Mucosa of rectum (tissue), 2 donors: Measurements from ENCODE around the gene VGLL4.

Experiments
- H3K27ac ChIP-seq, 2 donors: one replicate each; pipeline ENCODE4 v1.7.0; 2013; ENCODE audit warnings: inconsistent platforms in 2 of 2, low read depth in 2 of 2, low read length in 2 of 2
- H3K27me3 ChIP-seq, 2 donors: one replicate each; pipeline ENCODE4 v1.7.0; 2013; ENCODE audit warnings: low read length in 2 of 2; ENCODE audit not compliant: control insufficient read depth in 2 of 2, insufficient read depth in 2 of 2
- H3K36me3 ChIP-seq, 2 donors: one replicate each; pipeline ENCODE4 v1.7.0; 2013; ENCODE audit warnings: low read length in 2 of 2; ENCODE audit not compliant: control insufficient read depth in 2 of 2, insufficient read depth in 2 of 2
- H3K4me1 ChIP-seq, 2 donors: one replicate each; pipeline ENCODE4 v1.7.0; 2013; ENCODE audit warnings: low read length in 2 of 2, mild to moderate bottlenecking in 1 of 2; ENCODE audit not compliant: control insufficient read depth in 2 of 2, insufficient read depth in 2 of 2
- H3K4me3 ChIP-seq, 2 donors: one replicate each; pipeline ENCODE4 v1.7.0; 2013; ENCODE audit warnings: low read length in 2 of 2
- H3K9ac ChIP-seq, 2 donors: one replicate each; pipeline ENCODE4 v1.7.0; 2013; ENCODE audit warnings: low read length in 2 of 2, low read depth in 1 of 2, mild to moderate bottlenecking in 1 of 2
- H3K9me3 ChIP-seq, 2 donors: one replicate each; pipeline ENCODE4 v1.7.0; 2013; ENCODE audit warnings: low read length in 2 of 2; ENCODE audit not compliant: control insufficient read depth in 2 of 2
- donor health status: healthy.
- donor health status: Normal muscosa, but diverticular disease.

Gene VGLL4

DNA sequence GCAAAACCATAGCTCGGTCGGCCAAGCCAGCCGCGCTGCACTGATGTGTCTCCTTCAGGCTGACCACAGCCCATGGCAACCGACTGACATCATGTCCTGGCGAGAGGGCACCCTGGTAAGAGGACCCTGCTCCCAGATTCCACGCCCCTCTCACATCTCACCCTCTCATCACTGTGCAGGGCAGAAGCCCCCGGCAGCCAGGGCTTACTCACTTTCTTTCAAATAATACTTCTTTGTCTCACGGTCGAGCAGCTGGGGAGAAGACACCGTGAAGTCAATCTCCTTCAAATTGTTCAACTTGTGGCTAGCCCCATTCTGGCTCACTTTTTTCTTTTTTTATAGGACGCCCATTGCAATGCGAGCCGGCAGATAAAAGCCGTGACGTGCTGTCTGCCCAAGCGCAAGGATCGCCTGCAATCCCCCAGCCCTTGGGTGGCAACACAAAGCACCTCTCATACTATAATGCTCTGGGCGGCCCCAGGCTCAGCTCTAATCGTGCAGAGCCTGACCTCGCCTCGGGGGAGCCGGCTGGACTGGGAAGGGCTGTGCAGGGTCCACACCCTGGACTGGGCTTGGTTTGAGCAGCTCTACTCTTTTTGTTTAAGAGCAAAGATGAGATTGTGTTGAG lies 33.6 kb downstream of the VGLL4 start:
- Histone ChIP-seq H3K36me3 (peaks cover 3 to 5% of the 10 kb centered on the region in 2 donors), H3K9ac (no peak overlapping the region), H3K4me1 (peaks cover 7 to 13% of the 10 kb centered on the region in 2 donors), H3K27me3 (no peaks in the 10 kb centered on the region), H3K27ac (peak overlapping the region in 1 of 2 donors; percentile 11), H3K4me3 (no peak overlapping the region), H3K9me3 (no peaks in the 10 kb centered on the region)

DNA sequence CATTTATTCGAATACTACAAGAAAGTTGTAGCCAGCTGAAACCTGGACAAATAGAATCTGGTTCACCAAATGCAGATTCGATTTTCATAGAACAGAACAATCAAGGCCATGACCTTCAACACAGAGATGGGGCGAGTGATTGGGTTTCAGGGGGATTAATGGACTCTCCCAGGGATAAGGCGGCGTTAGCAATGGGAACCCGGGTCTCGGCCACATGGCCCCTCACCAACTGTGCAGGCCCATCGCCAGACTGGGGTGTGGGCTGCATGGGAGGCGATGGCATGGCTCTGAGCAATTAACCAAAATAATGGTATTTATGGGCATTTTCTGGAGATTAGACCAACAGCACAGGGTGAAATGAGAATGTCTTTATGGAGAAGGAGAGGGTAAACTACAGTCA lies 34.2 kb downstream of the VGLL4 start:
- no peaks in the 10 kb centered on the region for H3K27me3 ChIP-seq
- H3K36me3 ChIP-seq: peaks cover 3 to 5% of the 10 kb centered on the region in 2 donors
- no peak overlapping the region for H3K9ac ChIP-seq
- H3K4me1 ChIP-seq: peaks cover 7 to 13% of the 10 kb centered on the region in 2 donors
- no peaks in the 10 kb centered on the region for H3K9me3 ChIP-seq
- no peak overlapping the region for H3K4me3 ChIP-seq
- no peak overlapping the region for H3K27ac ChIP-seq

DNA sequence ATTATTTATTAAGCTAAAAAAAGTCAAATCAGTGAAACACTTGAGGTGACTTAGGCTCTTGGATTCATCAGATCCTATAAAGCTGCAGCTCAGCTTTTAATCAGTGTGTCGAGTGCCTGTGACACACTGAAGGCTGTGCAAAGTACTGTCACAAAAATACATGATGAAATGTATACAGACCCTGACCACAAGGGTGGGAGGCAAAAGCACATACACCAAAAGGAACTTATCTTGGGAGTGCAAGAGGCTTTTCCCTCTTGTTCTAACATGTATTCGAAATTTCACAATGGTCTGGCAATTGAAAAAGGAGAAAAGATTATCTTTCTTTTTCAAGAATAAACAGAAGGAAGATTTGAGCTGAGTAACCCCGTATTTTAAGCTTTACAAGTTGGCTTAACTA lies 35.9 kb downstream of the VGLL4 start:
- no peaks in the 10 kb centered on the region for H3K9me3 ChIP-seq
- H3K27ac ChIP-seq: no peak overlapping the region
- H3K9ac ChIP-seq: no peak overlapping the region
- H3K4me1 ChIP-seq: peaks cover 7 to 15% of the 10 kb centered on the region in 2 donors
- H3K27me3 ChIP-seq: no peaks in the 10 kb centered on the region
- H3K4me3 ChIP-seq: no peak overlapping the region
- H3K36me3 ChIP-seq: peaks cover 3 to 5% of the 10 kb centered on the region in 2 donors

DNA sequence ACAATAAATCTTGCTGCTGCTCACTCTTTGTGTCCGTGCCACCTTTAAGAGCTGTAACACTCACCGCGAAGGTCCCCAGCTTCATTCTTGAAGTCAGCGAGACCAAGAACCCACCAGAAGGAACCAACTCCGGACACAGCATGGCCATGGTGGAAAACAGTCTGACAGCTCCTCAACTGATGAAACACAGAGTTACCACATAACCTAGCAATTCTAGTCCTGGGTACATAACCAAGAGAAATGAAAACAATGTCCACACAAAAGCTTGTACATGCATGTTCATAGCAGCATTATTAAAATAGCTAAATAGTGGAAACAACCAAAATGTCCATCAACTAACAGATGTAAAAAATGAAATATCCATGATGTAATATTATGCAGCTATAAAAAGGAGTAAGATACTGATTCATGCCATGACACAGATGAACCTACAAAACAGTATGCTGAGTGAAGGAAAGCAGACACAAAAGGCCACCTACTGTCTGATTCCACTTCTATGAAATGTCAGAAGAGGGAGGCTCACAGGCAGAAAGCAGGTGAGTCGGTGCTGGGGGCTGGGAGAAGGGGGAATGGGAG lies 36.8 kb downstream of the VGLL4 start:
- H3K9ac ChIP-seq: no peak overlapping the region
- H3K36me3 ChIP-seq: peaks cover 3 to 5% of the 10 kb centered on the region in 2 donors
- peaks cover 7 to 15% of the 10 kb centered on the region in 2 donors for H3K4me1 ChIP-seq
- H3K27me3 ChIP-seq: no peaks in the 10 kb centered on the region
- no peak overlapping the region for H3K4me3 ChIP-seq
- no peak overlapping the region for H3K27ac ChIP-seq
- H3K9me3 ChIP-seq: no peaks in the 10 kb centered on the region

DNA sequence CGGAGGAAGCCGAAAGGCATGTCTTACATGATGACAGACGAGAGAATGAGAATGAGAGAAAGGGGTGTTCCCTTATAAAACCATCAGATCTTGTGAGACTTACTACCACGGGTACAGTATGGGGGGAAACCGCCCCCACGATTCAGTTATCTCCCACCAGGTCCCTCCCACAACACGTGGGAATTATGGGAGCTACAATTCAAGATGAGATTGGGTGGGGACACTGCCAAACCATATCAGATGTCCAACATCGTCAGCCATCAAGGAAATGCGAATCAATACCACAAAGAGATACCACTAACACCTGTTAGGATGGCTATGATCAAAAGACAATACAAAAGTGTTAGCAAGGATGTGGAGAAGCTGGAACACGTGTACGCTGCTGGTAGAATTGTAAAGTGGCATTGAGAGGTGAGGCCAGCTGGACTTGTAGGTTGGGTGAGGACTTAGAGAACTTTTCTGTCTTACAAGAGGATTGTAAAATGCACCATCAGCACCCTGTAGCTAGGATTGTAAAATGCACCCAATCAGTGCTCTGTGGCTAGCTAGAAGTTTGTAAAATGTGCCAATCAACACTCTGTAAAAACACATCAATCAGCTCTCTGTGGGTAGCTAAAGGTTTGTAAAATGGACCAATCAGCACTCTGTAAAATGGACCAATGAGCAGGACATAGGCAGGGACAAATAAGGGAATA lies 37.5 kb downstream of the VGLL4 start:
- Histone ChIP-seq H3K9me3 (no peaks in the 10 kb centered on the region), H3K4me1 (peaks cover 7 to 15% of the 10 kb centered on the region in 2 donors), H3K4me3 (no peak overlapping the region), H3K27ac (no peak overlapping the region), H3K27me3 (no peaks in the 10 kb centered on the region), H3K9ac (no peak overlapping the region), H3K36me3 (peaks cover 8 to 10% of the 10 kb centered on the region in 2 donors)

DNA sequence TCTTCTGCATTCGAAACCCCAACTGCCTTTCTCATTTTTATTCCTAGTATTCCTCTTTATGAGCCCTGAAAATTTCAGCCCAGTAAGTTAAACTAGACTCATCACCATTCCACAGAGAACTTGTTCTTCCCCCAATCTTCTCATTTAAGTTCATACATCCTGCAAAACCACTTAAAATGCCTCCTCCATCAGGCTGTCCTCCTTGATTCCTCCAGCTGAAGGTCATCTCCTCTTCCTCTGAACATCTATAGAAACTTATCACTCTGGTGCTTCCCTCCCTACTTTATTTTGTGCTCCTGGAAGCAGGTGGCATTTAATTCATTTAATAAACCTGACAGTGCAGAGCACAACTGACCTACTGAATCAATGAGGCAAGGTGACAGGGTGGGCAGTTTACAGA lies 38.3 kb downstream of the VGLL4 start:
- peaks cover 10 to 11% of the 10 kb centered on the region in 2 donors for H3K4me1 ChIP-seq
- H3K27ac ChIP-seq: no peak overlapping the region
- H3K9ac ChIP-seq: no peak overlapping the region
- no peak overlapping the region for H3K4me3 ChIP-seq
- no peaks in the 10 kb centered on the region for H3K27me3 ChIP-seq
- H3K36me3 ChIP-seq: peaks cover 17% of the 10 kb centered on the region in 2 donors
- no peaks in the 10 kb centered on the region for H3K9me3 ChIP-seq

DNA sequence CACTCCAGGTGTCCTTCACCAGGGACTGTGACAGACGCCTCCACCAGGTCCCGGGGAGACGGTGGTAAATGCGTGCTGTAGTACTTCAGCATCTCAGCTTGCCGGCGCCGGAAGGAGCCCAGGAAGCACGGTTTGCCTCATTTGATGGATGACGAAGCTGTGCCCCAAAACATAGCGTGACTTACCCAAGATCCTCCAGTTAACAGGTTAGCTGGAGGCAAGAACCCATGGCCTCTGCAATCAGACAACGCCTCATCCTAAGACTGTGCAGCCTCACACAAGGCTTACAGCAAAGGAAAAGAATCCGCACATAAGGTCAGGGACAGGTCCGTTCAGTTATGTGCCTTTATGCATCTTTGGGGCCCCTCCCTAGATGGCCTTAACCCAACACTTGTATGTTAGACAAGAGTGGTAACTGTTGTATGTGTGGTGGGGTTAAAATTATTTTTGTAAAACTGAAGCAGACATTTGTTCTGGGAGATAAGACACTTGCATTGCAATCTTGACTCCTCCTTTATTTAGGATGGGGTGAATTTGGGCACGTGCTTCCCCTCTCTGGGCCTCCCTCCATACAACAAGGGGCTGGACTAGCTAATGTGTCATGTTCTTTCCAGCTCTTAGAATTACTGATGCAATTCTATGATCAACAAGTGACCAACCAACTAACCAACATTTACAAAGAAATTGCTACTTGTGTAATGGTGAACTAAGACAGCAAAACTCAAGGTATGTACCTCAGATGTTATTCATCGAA lies 39.4 kb downstream of the VGLL4 start:
- Histone ChIP-seq H3K36me3 (peaks cover 18 to 19% of the 10 kb centered on the region in 2 donors), H3K9ac (peak overlapping the region in 1 of 2 donors; percentile 23), H3K4me3 (no peak overlapping the region), H3K27me3 (no peaks in the 10 kb centered on the region), H3K9me3 (no peaks in the 10 kb centered on the region), H3K27ac (peak overlapping the region; percentile 62 to 66), H3K4me1 (peaks cover 3 to 4% of the 10 kb centered on the region in 2 donors)

DNA sequence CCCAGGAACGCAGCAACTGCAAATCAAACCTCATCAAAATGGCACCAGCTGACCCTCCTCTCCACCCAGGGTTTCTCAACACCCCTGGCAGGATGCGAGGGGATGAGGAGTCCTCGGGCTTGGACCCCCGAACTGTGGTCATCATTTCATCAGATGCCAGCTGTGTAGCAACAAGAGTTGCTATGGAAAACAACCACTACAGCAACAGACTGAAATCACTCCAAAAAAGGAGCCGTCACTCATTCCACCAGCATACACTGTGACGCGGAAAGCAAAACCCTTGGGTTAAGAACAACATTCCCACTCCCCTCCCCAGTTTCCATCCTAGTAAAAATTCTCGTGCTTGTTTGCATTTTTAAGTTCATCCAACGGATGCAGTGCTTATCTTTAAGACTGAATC lies 40.1 kb downstream of the VGLL4 start:
- Histone ChIP-seq H3K9ac (no peak overlapping the region), H3K9me3 (no peaks in the 10 kb centered on the region), H3K27ac (peak overlapping the region; percentile 62 to 67), H3K4me1 (peaks cover 3 to 4% of the 10 kb centered on the region in 2 donors), H3K4me3 (no peak overlapping the region), H3K27me3 (no peaks in the 10 kb centered on the region), H3K36me3 (peaks cover 18 to 19% of the 10 kb centered on the region in 2 donors)

DNA sequence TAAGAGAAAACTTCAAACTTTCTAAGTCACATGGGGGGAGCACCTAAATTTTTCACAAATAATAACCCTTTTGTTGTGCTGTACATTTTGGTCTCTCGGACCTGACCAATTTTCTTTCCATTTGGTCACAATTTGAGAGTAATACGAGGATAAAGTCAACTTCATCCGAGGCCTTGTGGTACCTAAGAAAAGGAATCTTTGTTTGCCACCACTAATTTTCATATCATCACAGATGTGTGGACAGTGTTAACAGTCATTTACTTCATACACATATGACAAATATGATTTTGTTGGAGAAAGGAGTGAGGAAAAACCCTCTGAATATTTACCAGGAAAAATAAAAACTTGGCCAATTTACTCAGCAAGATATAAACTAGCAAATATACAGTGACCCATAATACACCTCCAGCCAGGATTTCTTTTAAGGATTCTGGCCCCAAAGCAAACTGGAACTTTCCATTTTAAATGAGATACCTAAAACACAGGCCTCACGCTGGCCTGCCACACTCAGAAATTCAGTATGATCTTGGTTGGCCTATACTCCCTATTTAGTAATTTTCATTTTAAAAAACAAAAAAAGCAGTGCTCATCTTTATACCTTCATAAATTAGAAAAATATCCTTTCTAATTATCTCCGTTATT lies 40.7 kb downstream of the VGLL4 start:
- H3K36me3 ChIP-seq: peaks cover 18 to 19% of the 10 kb centered on the region in 2 donors
- H3K9ac ChIP-seq: no peak overlapping the region
- no peaks in the 10 kb centered on the region for H3K27me3 ChIP-seq
- H3K9me3 ChIP-seq: no peaks in the 10 kb centered on the region
- H3K27ac ChIP-seq: peak overlapping the region; percentile 62 to 67
- no peak overlapping the region for H3K4me3 ChIP-seq
- peaks cover 3 to 4% of the 10 kb centered on the region in 2 donors for H3K4me1 ChIP-seq
